ENCODE data around the gene SIX3.

The SIX3 gene

GRCh38 chr2:44941551-44942234 is at the start of gene SIX3:
SIX3 (plus strand) TSS chr2:44941702; CDS start chr2:44942105, 403 bp downstream.
- peak; percentile 89 for DNase-seq (ENCODE audit: low spot score)
- in situ Hi-C loops (cut with MboI; ENCODE audit: low pct_unique_long_range_greater_than_20kb, low sequenced_read_pairs, unreplicated experiment): loop anchor here (25.0 kb wide), 1 partner anchor 854 kb away; no protein-coding TSS in a partner anchor
- no peak for TF ChIP-seq CTCF (IDR thresholded peaks at IDR 0.05; ENCODE audit: extremely low read depth, insufficient read depth, missing control alignments)

- TF ChIP-seq CTCF (IDR thresholded peaks at IDR 0.05; ENCODE audit: extremely low read depth, insufficient read depth, missing control alignments): no peak
- DNase-seq (ENCODE audit: low spot score): peak; percentile 62
- in situ Hi-C loops (cut with MboI; ENCODE audit: low pct_unique_long_range_greater_than_20kb, low sequenced_read_pairs, unreplicated experiment): no loop called here
Measured at GRCh38 chr2:44894058-44894457, 47.4 kb upstream of the SIX3 start.

- in situ Hi-C loops (cut with MboI; ENCODE audit: low pct_unique_long_range_greater_than_20kb, low sequenced_read_pairs, unreplicated experiment): no loop called here
- DNase-seq (ENCODE audit: low spot score): no peak
- TF ChIP-seq CTCF (IDR thresholded peaks at IDR 0.05; ENCODE audit: extremely low read depth, insufficient read depth, missing control alignments): no peak
Measured at GRCh38 chr2:44895061-44895460, 46.4 kb upstream of the SIX3 start.

GRCh38 chr2:44897406-44897805 is 44.1 kb upstream of the SIX3 start:
- DNase-seq (ENCODE audit: low spot score): no peak
- TF ChIP-seq CTCF (IDR thresholded peaks at IDR 0.05; ENCODE audit: extremely low read depth, insufficient read depth, missing control alignments): no peak
- in situ Hi-C loops (cut with MboI; ENCODE audit: low pct_unique_long_range_greater_than_20kb, low sequenced_read_pairs, unreplicated experiment): no loop called here

GRCh38 chr2:44902217-44903137 is 39.0 kb upstream of the SIX3 start:
- TF ChIP-seq CTCF (IDR thresholded peaks at IDR 0.05; ENCODE audit: extremely low read depth, insufficient read depth, missing control alignments): no peak
- in situ Hi-C loops (cut with MboI; ENCODE audit: low pct_unique_long_range_greater_than_20kb, low sequenced_read_pairs, unreplicated experiment): loop anchor here (25.0 kb wide), 1 partner anchor 415 kb away; no protein-coding TSS in a partner anchor
- DNase-seq (ENCODE audit: low spot score): no peak

- no peak for TF ChIP-seq CTCF (IDR thresholded peaks at IDR 0.05; ENCODE audit: extremely low read depth, insufficient read depth, missing control alignments)
- in situ Hi-C loops (cut with MboI; ENCODE audit: low pct_unique_long_range_greater_than_20kb, low sequenced_read_pairs, unreplicated experiment): loop anchor here (25.0 kb wide), 1 partner anchor 417 kb away; no protein-coding TSS in a partner anchor
- no peak for DNase-seq (ENCODE audit: low spot score)
Measured at GRCh38 chr2:44904578-44904977, 36.9 kb upstream of the SIX3 start.
